IMR-90 (cell line): ENCODE data around the gene MFRP. TPM values are rescaled to one million over a fixed set of nuclear protein-coding genes. Genes with fewer than 3 reads are reported as not detected.

Source experiments
- ATAC-seq: fragments of 200-7000 bp; cut with Tn5 transposase; 2 replicates; pipeline ENCODE4 v1.9.1; 2020; ENCODE audit warnings: low read depth, mild to moderate bottlenecking, moderate library complexity
- BruUV-seq: library from RNA; stranded (reverse); fragments of 400-500 nt; replicated peaks from 2 replicates; lab custom pipeline; 2021; lab: Mats Ljungman, UMichigan
- CTCF ChIA-PET: fragments of 300-600 bp; formaldehyde crosslinking; extraction: SDS; loops from one replicate; lab custom pipeline; 2021; ENCODE audit warnings: antibody characterized with exemption; lab: Yijun Ruan, JAX
- POLR2A ChIA-PET: fragments of 300-600 bp; sonication (Branson Sonifier 250); formaldehyde crosslinking; loops from one replicate; lab custom pipeline; 2022; ENCODE audit warnings: antibody characterized with exemption; ENCODE audit not compliant: unreplicated experiment; lab: Charles Lee
- DNase-seq: peaks from one replicate; pipeline ENCODE4 v3.0.0; 2013
- H2AFZ ChIP-seq: replicated peaks from 2 replicates; pipeline ENCODE3; 2013; ENCODE audit warnings: low read length, mild to moderate bottlenecking; ENCODE audit not compliant: poor library complexity
- H2AK5ac ChIP-seq: 2 replicates; pipeline ENCODE4 v1.6.1; 2013; ENCODE audit warnings: low read depth, low read length, inconsistent platforms
- H2AK9ac ChIP-seq: replicated peaks from 2 replicates; pipeline ENCODE3; 2013; ENCODE audit warnings: mild to moderate bottlenecking, low read depth, low read length, moderate library complexity; ENCODE audit not compliant: poor library complexity
- H2BK120ac ChIP-seq: 2 replicates; pipeline ENCODE4 v1.6.1; 2013; ENCODE audit warnings: low read depth, low read length, inconsistent platforms
- H2BK15ac ChIP-seq: 3 replicates; pipeline ENCODE4 v1.6.1; 2013; ENCODE audit warnings: low read depth, low read length, inconsistent platforms
- H2BK20ac ChIP-seq: 2 replicates; pipeline ENCODE4 v1.6.1; 2013; ENCODE audit warnings: low read depth, mild to moderate bottlenecking, inconsistent platforms, low read length, moderate library complexity
- H2BK5ac ChIP-seq: 2 replicates; pipeline ENCODE4 v1.6.1; 2013; ENCODE audit warnings: mild to moderate bottlenecking, low read depth, low read length, inconsistent platforms; ENCODE audit not compliant: poor library complexity, severe bottlenecking
- H3K14ac ChIP-seq: replicated peaks from 2 replicates; pipeline ENCODE4 v1.6.1; 2013; ENCODE audit warnings: low read depth, low read length, inconsistent platforms
- H3K18ac ChIP-seq: 2 replicates; pipeline ENCODE4 v1.6.1; 2013; ENCODE audit warnings: low read depth, low read length, control low read depth
- H3K23ac ChIP-seq: 2 replicates; pipeline ENCODE4 v1.6.1; 2013; ENCODE audit warnings: low read depth, low read length, inconsistent platforms
- H3K27ac ChIP-seq: 2 replicates; pipeline ENCODE4 v1.5.1; 2013; ENCODE audit warnings: mild to moderate bottlenecking, control low read depth, low read length; ENCODE audit not compliant: insufficient read depth
- H3K27me3 ChIP-seq: 2 replicates; pipeline ENCODE4 v1.6.1; 2013; ENCODE audit warnings: low read length; ENCODE audit not compliant: control insufficient read depth, insufficient read depth
- H3K36me3 ChIP-seq: 2 replicates; pipeline ENCODE4 v1.6.1; 2013; ENCODE audit warnings: low read length, mixed read lengths; ENCODE audit not compliant: control insufficient read depth, insufficient read depth
- H3K4ac ChIP-seq: 2 replicates; pipeline ENCODE4 v1.6.1; 2013; ENCODE audit warnings: low read depth, low read length, inconsistent platforms
- H3K4me1 ChIP-seq: 2 replicates; pipeline ENCODE4 v1.6.1; 2013; ENCODE audit warnings: low read length, mixed read lengths; ENCODE audit not compliant: control insufficient read depth, insufficient read depth
- H3K4me2 ChIP-seq: 2 replicates; pipeline ENCODE4 v1.6.1; 2013; ENCODE audit warnings: low read depth, mild to moderate bottlenecking, control low read depth, low read length, moderate library complexity
- H3K4me3 ChIP-seq: 2 replicates; pipeline ENCODE4 v1.5.1; 2013; ENCODE audit warnings: low read depth, mild to moderate bottlenecking, control low read depth, low read length, moderate library complexity; ENCODE audit not compliant: insufficient read depth
- H3K56ac ChIP-seq: 2 replicates; pipeline ENCODE4 v1.6.1; 2013; ENCODE audit warnings: low read length, inconsistent platforms; ENCODE audit not compliant: insufficient read depth; ENCODE audit errors: extremely low read depth
- H3K79me1 ChIP-seq, 2 experiments: 2 replicates each; pipeline ENCODE4 v1.6.1; 2013; ENCODE audit warnings: low read length in 2 of 2, inconsistent platforms in 1 of 2, low read depth in 1 of 2
- H3K9ac ChIP-seq: 2 replicates; pipeline ENCODE4 v1.6.1; 2013; ENCODE audit warnings: low read depth, low read length, control low read depth
- H3K9me1 ChIP-seq: 2 replicates; pipeline ENCODE4 v1.6.1; 2013; ENCODE audit warnings: low read length, inconsistent platforms; ENCODE audit not compliant: insufficient read depth
- H3K9me3 ChIP-seq: 2 replicates; pipeline ENCODE4 v1.6.1; 2013; ENCODE audit warnings: low read length; ENCODE audit not compliant: control insufficient read depth, insufficient read depth
- H4K20me1 ChIP-seq: 2 replicates; pipeline ENCODE4 v1.6.1; 2013; ENCODE audit warnings: low read length, inconsistent platforms; ENCODE audit not compliant: insufficient read depth
- H4K5ac ChIP-seq: 2 replicates; pipeline ENCODE4 v1.6.1; 2013; ENCODE audit warnings: mild to moderate bottlenecking, low read depth, low read length, control low read depth
- H4K8ac ChIP-seq, 2 experiments: 2 replicates each; pipeline ENCODE4 v1.6.1; 2013; ENCODE audit warnings: low read depth in 2 of 2, low read length in 2 of 2, control low read depth in 1 of 2, inconsistent platforms in 1 of 2
- H4K91ac ChIP-seq: 2 replicates; pipeline ENCODE4 v1.6.1; 2013; ENCODE audit warnings: low read depth, low read length, inconsistent platforms; ENCODE audit not compliant: insufficient read depth
- ELK1 ChIP-seq: fragments of 150-350 bp; IDR thresholded peaks from 2 replicates; pipeline ENCODE4 v1.6.1; 2016; ENCODE audit warnings: low read depth, mild to moderate bottlenecking, low read length, moderate library complexity, borderline replicate concordance
- USF2 ChIP-seq: fragments of 150-350 bp; IDR thresholded peaks from 2 replicates; pipeline ENCODE4 v1.6.1; 2017; ENCODE audit warnings: mild to moderate bottlenecking, antibody characterized with exemption, low read length, low read depth
- WGBS, 2 experiments: methylation state at CpG; one replicate each; pipeline versions ENCODE4 v1.1.5 to v1.1.7; 2013; ENCODE audit warnings: missing lambda C conversion rate in 2 of 2; ENCODE audit not compliant: insufficient read length in 1 of 2; ENCODE audit errors: extremely low coverage in 2 of 2; 5-methylcytosine and 5-hydroxymethylcytosine counted together
- dilution Hi-C: fragments of 300-500 bp; cut with HindIII; formaldehyde crosslinking; loops from one replicate; pipeline ENCODE4 v1.14.3; 2018; ENCODE audit warnings: low sequenced_read_pairs; ENCODE audit not compliant: unreplicated experiment
- in situ Hi-C: fragments of 300-500 bp; cut with MboI; formaldehyde crosslinking; loops from 3 replicates; pipeline ENCODE4 v1.14.3; 2019; ENCODE audit warnings: low sequenced_read_pairs, inconsistent platforms, mixed read lengths
- intact Hi-C: fragments of 100-400 bp; cut with micrococcal nuclease; formaldehyde crosslinking; loops from 2 replicates; pipeline ENCODE4 v1.10.0; 2022
- polyA plus RNA-seq, 3 experiments: library from polyadenylated mRNA; depleted of rRNA; stranded (reverse); fragments of >200 nt; gene quantifications; 2 replicates each; pipeline ENCODE4 v1.2.3, GENCODE V29; 2012; ENCODE audit warnings: low replicate concordance in 1 of 3
- total RNA-seq: library from RNA; depleted of rRNA; stranded (reverse); fragments of >200 nt; gene quantifications from 2 replicates; pipeline ENCODE4 v1.2.3, GENCODE V29; 2012

MFRP gene
- total and polyA plus RNA-seq, 2 of the 4 experiments (the other 2 are of a cell fraction): not detected

- TF ChIP-seq ELK1: no peak
Measured at GRCh38 chr11:119363081-119363850, 16.8 kb upstream of the MFRP start (continued).

GRCh38 chr11:119362741-119363080, 16.2 kb upstream of the MFRP start:
- ChIA-PET CTCF (no interaction called here), POLR2A (no interaction called here)
- H3K4me1 ChIP-seq: peaks cover 24% of the 10 kb centered on the region
- no peak overlapping the region for H2BK5ac ChIP-seq
- peak overlapping the region; percentile 2; the same call in 1 of the 2 replicates for H2BK120ac ChIP-seq
- H4K5ac ChIP-seq: no peak overlapping the region
- H4K20me1 ChIP-seq: peaks cover 12% of the 10 kb centered on the region
- H3K4me2 ChIP-seq: no peak overlapping the region
- H3K4ac ChIP-seq: no peak overlapping the region
- H2BK20ac ChIP-seq: no peak overlapping the region
- no peak overlapping the region for H3K9ac ChIP-seq
- no peak overlapping the region for H3K4me3 ChIP-seq
- TF ChIP-seq USF2 (no peak), ELK1 (no peak)
- intact Hi-C loops (loop anchor here (10.0 kb wide), 1 partner anchor 362 kb away; the partner anchor contains the start of gene NECTIN1), dilution Hi-C loops (no loop called here), in situ Hi-C loops (loop anchor here (25.0 kb wide), 1 partner anchor 750 kb away; no protein-coding TSS in a partner anchor)
- H2BK15ac ChIP-seq: no peak overlapping the region
- H3K18ac ChIP-seq: no peak overlapping the region
- H3K79me1 ChIP-seq: peaks cover 0 to 9% of the 10 kb centered on the region in 2 experiments; a peak in 1 of 4 replicates
- H3K23ac ChIP-seq: no peak overlapping the region; the same call in 1 of the 2 replicates
- DNase-seq: no peak
- no peak overlapping the region for H3K27ac ChIP-seq
- no peak overlapping the region for H2AK5ac ChIP-seq
- H3K14ac ChIP-seq: 0 out of 2 replicates have a peak overlapping the region, but pooled peaks have one; percentile 15
- no peaks in the 10 kb centered on the region for H3K27me3 ChIP-seq
- H3K9me1 ChIP-seq: peaks cover 31% of the 10 kb centered on the region
- no peak overlapping the region; the same call in 1 of the 2 replicates for H4K91ac ChIP-seq
- no TSS peak for BruUV-seq
- WGBS, 2 experiments: 96% methylated on average over 3 of the region's 5 CpGs; no CpG with 5 or more reads in 1 of the 2 experiments
- H3K36me3 ChIP-seq: no peaks in the 10 kb centered on the region
- no peaks in the 10 kb centered on the region for H3K9me3 ChIP-seq
- H4K8ac ChIP-seq: no peak overlapping the region
- H2AK9ac ChIP-seq: peak overlapping the region; percentile 38
- no peak overlapping the region for H2AFZ ChIP-seq
- no peak for ATAC-seq
- no peak overlapping the region for H3K56ac ChIP-seq
